GM12878 (cell line): ENCODE measurements around the gene MSLN. TPM values are rescaled to one million over a fixed set of nuclear protein-coding genes. Genes with fewer than 3 reads are reported as not detected.

Source experiments
- ATAC-seq: fragments of 200-7000 bp; cut with Tn5 transposase; 3 replicates; pipeline ENCODE4 v1.9.1; 2020; ENCODE audit warnings: mild to moderate bottlenecking, moderate library complexity
- BruUV-seq: library from RNA; stranded (reverse); fragments of 400-500 nt; replicated peaks from 2 replicates; lab custom pipeline; 2021; lab: Mats Ljungman, UMichigan
- CTCF ChIA-PET: fragments of 300-600 bp; sonication (Branson Sonifier 250); formaldehyde crosslinking; extraction: SDS; loops from one replicate; lab custom pipeline; 2021; ENCODE audit warnings: inconsistent platforms; lab: Yijun Ruan, JAX
- POLR2A ChIA-PET: fragments of 350-600 bp; formaldehyde crosslinking; extraction: SDS; loops from one replicate; lab custom pipeline; 2021; ENCODE audit warnings: inconsistent platforms; lab: Charles Lee
- RAD21 ChIA-PET: fragments of 300-600 bp; sonication (Branson Sonifier 250); formaldehyde crosslinking; loops from one replicate; lab custom pipeline; 2023; ENCODE audit warnings: antibody characterized with exemption; ENCODE audit not compliant: unreplicated experiment; lab: Charles Lee
- SMC1A ChIA-PET: fragments of 300-600 bp; sonication (Branson Sonifier 250); formaldehyde crosslinking; loops from one replicate; lab custom pipeline; 2023; ENCODE audit not compliant: unreplicated experiment, uncharacterized antibody; lab: Charles Lee
- DNase-seq: peaks from one replicate; pipeline ENCODE4 v3.0.0-alpha.2; 2011; ENCODE audit warnings: low read depth, low spot score
- FAIRE-seq: peaks from 3 replicates; lab custom pipeline; 2011; peaks lifted over from hg19 to GRCh38; lab: Jason Lieb, UNC
- H2AFZ ChIP-seq: 2 replicates; pipeline ENCODE4 v1.6.0; 2011; ENCODE audit warnings: low read depth, low read length, control low read depth; ENCODE audit not compliant: control insufficient read depth
- H3K27ac ChIP-seq: 2 replicates; pipeline ENCODE4 v1.5.1; 2011; ENCODE audit warnings: control low read depth; ENCODE audit not compliant: control insufficient read depth, insufficient read depth
- H3K27me3 ChIP-seq, 2 experiments: replicated peaks in 1 of 2; 2 replicates each; pipeline versions ENCODE4 v1.6.0 to v1.6.1; 2011; ENCODE audit warnings: low read length in 1 of 2; ENCODE audit not compliant: control insufficient read depth in 2 of 2, insufficient read depth in 2 of 2
- H3K36me3 ChIP-seq, 2 experiments: 2 replicates each; pipeline ENCODE4 v1.5.1; 2011; ENCODE audit warnings: low read length in 1 of 2; ENCODE audit not compliant: control insufficient read depth in 2 of 2, insufficient read depth in 2 of 2
- H3K4me1 ChIP-seq: 2 replicates; pipeline ENCODE4 v1.6.1; 2011; ENCODE audit warnings: mild to moderate bottlenecking, low read length, moderate library complexity, mixed read lengths; ENCODE audit not compliant: control insufficient read depth, insufficient read depth
- H3K4me2 ChIP-seq: 2 replicates; pipeline ENCODE4 v1.6.0; 2011; ENCODE audit warnings: control low read depth; ENCODE audit not compliant: control insufficient read depth, insufficient read depth
- H3K4me3 ChIP-seq: fragments of 200-600 bp; sonication (generic); 2 replicates; pipeline ENCODE4 v1.5.1; 2016
- H3K79me2 ChIP-seq: 2 replicates; pipeline ENCODE4 v1.6.0; 2011; ENCODE audit warnings: low read length; ENCODE audit not compliant: control insufficient read depth, insufficient read depth
- H3K9ac ChIP-seq: 2 replicates; pipeline ENCODE4 v1.8.0; 2011; ENCODE audit warnings: low read length, control low read depth, mixed read lengths; ENCODE audit not compliant: control insufficient read depth, insufficient read depth
- H3K9me3 ChIP-seq: replicated peaks from 3 replicates; pipeline ENCODE4 v1.5.1; 2011; ENCODE audit warnings: mild to moderate bottlenecking, low read length; ENCODE audit not compliant: control insufficient read depth, insufficient read depth
- H4K20me1 ChIP-seq: 2 replicates; pipeline ENCODE4 v1.6.0; 2011; ENCODE audit not compliant: control insufficient read depth, insufficient read depth
- HDGF ChIP-seq: fragments of 450-650 bp; IDR thresholded peaks from 2 replicates; pipeline ENCODE4 v1.6.1; 2016; ENCODE audit warnings: antibody characterized with exemption
- JUND ChIP-seq: IDR thresholded peaks from 2 replicates; pipeline ENCODE4 v1.6.1; 2012; ENCODE audit warnings: low read depth, mild to moderate bottlenecking, low read length, improper control_type of control experiment, moderate library complexity
- MEF2B ChIP-seq: fragments of 450-650 bp; IDR thresholded peaks from 2 replicates; pipeline ENCODE4 v1.6.1; 2018; ENCODE audit warnings: mild to moderate bottlenecking, moderate library complexity; ENCODE audit not compliant: partially characterized antibody, poor library complexity, severe bottlenecking
- MXI1 ChIP-seq: fragments of 150-350 bp; IDR thresholded peaks from 2 replicates; pipeline ENCODE4 v1.6.1; 2011; ENCODE audit warnings: low read depth, mild to moderate bottlenecking, inconsistent platforms, low read length, improper control_type of control experiment
- NR2C1 ChIP-seq: fragments of 450-650 bp; IDR thresholded peaks from 2 replicates; pipeline ENCODE4 v1.6.1; 2017; ENCODE audit warnings: antibody characterized with exemption, mild to moderate bottlenecking, moderate library complexity
- RBBP5 ChIP-seq: fragments of 200-600 bp; sonication (generic); conservative IDR thresholded peaks from 2 replicates; pipeline ENCODE4 v1.6.1; 2016
- SMAD1 ChIP-seq: fragments of 450-650 bp; IDR thresholded peaks from 2 replicates; pipeline ENCODE4 v1.6.1; 2018; ENCODE audit warnings: mild to moderate bottlenecking, low read depth; ENCODE audit not compliant: partially characterized antibody
- SRF ChIP-seq, 2 experiments: IDR thresholded peaks; 2 replicates each; pipeline ENCODE4 v1.6.1; 2011; ENCODE audit warnings: low read depth in 2 of 2, low read length in 2 of 2, mild to moderate bottlenecking in 1 of 2, moderate library complexity in 1 of 2
- SUPT20H ChIP-seq: IDR thresholded peaks from 2 replicates; pipeline ENCODE4 v1.6.1; 2011; ENCODE audit warnings: low read depth, mild to moderate bottlenecking, low read length, moderate library complexity, borderline replicate concordance; ENCODE audit not compliant: control insufficient read depth
- TARDBP ChIP-seq: IDR thresholded peaks from 2 replicates; pipeline ENCODE4 v1.6.1; 2016; ENCODE audit warnings: borderline replicate concordance
- TCF12 ChIP-seq: IDR thresholded peaks from 2 replicates; pipeline ENCODE4 v1.6.1; 2011; ENCODE audit warnings: low read depth, mild to moderate bottlenecking, low read length
- ZNF217 ChIP-seq: fragments of 450-650 bp; IDR thresholded peaks from 2 replicates; pipeline ENCODE4 v1.6.1; 2017; ENCODE audit warnings: antibody characterized with exemption, mild to moderate bottlenecking
- WGBS: methylation state at CpG from one replicate; pipeline ENCODE4 v1.1.6; 2016; ENCODE audit warnings: low lambda C conversion rate; ENCODE audit not compliant: insufficient replicate concordance, insufficient coverage; ENCODE audit errors: missing lambda C conversion rate; 5-methylcytosine and 5-hydroxymethylcytosine counted together
- in situ Hi-C: fragments of 300-500 bp; cut with MboI; formaldehyde crosslinking; loops from 9 replicates; pipeline ENCODE4 v1.14.3; 2018; ENCODE audit warnings: mixed read lengths
- intact Hi-C: fragments of 100-400 bp; cut with micrococcal nuclease; formaldehyde crosslinking; loops from one replicate; pipeline ENCODE4 v1.14.2; 2022; ENCODE audit not compliant: unreplicated experiment
- polyA plus RNA-seq, 11 experiments: library from polyadenylated mRNA; depleted of rRNA in 4 of 11; unstranded in 6 of 11; stranded (reverse) in 5 of 11; fragments of >200 nt; fragmentation: Nextera tagmentation in 4 of 11; fragmentation: Illumina TruSeq in 1 of 11; extraction: Ambion mirVana in 4 of 11; extraction: Trizol in 1 of 11; gene quantifications; 1 replicate in 1 of 11; 2 replicates in 10 of 11; pipeline versions ENCODE4 v1.2.1 to v1.2.3, GENCODE V29; 2011 to 2016; ENCODE audit warnings: inconsistent platforms in 2 of 11, missing spikeins in 2 of 11, low read depth in 1 of 11
- total RNA-seq, 4 experiments: library from RNA; depleted of rRNA in 3 of 4; stranded (reverse); fragments of >200 nt in 3 of 4; fragmentation: Illumina TruSeq in 1 of 4; extraction: Trizol in 1 of 4; gene quantifications; 2 replicates each; pipeline versions ENCODE4 v1.2.1 to v1.2.3, GENCODE V29; 2013 to 2021
- TF ChIP-seq, protein P1 (sequence below): IDR thresholded peaks from 2 replicates; pipeline ENCODE4 v1.6.1; 2012; ENCODE audit warnings: mild to moderate bottlenecking, low read depth, low read length
- TF ChIP-seq, protein P2 (sequence below): fragments of 450-650 bp; formaldehyde crosslinking; IDR thresholded peaks from 2 replicates; pipeline ENCODE4 v1.4.0; 2022; ENCODE audit warnings: mild to moderate bottlenecking, moderate library complexity

MSLN gene
- total and polyA plus RNA-seq, 10 of the 15 experiments (the other 5 are each of a cell fraction or from before 2014, with no cell fraction given): 0.08 TPM; not detected in 9

DNA sequence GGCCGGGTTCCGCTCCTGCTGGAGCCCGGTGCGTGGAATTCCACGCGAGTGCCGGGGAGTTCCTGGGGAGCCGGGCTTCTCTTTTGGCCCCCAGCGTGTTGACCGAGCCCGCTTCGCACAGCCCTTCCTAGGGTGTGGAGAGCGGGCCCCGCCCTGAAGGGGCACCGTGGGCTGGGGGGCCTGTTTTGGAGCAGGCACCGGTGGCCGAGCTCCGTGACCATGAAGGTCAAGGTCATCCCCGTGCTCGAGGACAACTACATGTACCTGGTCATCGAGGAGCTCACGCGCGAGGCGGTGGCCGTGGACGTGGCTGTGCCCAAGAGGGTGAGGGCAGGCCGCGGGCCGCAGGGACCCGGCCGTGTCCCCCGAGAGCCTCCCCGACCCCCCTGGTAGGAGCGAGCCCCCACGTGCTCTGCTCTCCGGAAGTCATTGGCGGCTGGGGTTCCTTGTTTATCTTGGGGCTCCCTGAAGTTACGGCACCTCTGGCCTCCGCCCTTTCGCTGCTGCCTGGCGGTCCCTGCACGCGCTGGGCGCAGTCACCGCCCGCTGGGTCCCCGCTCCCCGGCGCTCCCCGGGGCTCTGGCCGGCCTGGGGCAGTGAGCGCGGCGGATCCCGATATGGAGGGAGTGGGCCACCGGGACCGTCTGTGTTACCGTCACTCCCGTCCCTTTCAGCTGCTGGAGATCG lies 33.1 kb upstream of the MSLN start (continued):
- 0 out of 2 replicates have a peak, but pooled peaks have one; percentile 31 for TF ChIP-seq HDGF
- TF ChIP-seq, all 136 proteins: peak for 9

DNA sequence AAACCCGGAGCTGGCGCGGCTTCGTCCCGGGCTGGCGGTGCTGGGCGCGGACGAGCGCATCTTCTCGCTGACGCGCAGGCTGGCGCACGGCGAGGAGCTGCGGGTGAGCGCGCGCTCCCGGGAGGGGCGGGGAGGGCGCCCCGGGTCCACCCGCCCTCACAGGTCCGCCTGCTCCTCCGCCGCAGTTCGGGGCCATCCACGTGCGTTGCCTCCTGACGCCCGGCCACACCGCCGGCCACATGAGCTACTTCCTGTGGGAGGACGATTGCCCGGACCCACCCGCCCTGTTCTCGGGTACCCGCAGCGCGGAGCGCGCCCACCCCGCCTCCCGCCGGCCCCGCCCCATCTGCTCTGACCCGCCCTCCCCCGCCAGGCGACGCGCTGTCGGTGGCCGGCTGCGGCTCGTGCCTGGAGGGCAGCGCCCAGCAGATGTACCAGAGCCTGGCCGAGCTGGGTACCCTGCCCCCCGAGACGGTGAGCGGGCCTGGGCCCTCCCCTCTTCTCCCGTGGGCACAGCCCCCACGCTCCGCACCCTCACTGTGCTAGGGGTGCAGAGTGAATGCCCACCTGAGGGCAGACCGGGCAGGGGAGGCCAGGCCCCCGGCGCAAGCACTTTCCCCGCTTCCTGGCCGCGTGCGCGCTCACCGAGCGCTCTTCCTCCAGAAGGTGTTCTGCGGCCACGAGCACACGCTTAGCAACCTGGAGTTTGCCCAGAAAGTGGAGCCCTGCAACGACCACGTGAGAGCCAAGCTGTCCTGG lies 32.2 kb upstream of the MSLN start:
- Histone ChIP-seq H3K27me3 (no peaks in the 10 kb centered on the region), H3K4me3 (peak overlapping the region; percentile 65; the same call in 1 of the 2 replicates), H3K9ac (peak overlapping the region; percentile 73; the same call in 1 of the 2 replicates), H3K4me2 (peak overlapping the region; percentile 90), H3K9me3 (no peaks in the 10 kb centered on the region), H2AFZ (no peak overlapping the region; the same call in 1 of the 2 replicates), H3K4me1 (peaks cover 13% of the 10 kb centered on the region), H3K27ac (no peak overlapping the region), H3K79me2 (no peaks in the 10 kb centered on the region; the same call in 1 of the 2 replicates), H3K36me3 (peaks cover 2% of the 10 kb centered on the region in 2 experiments; a peak in 3 of 4 replicates), H4K20me1 (no peaks in the 10 kb centered on the region)
- BruUV-seq: no TSS peak
- SMC1A ChIA-PET: interaction anchor here (0.8 kb wide), 1 partner anchor 9 kb away, joined by 4 read pairs; no protein-coding TSS in a partner anchor
- in situ Hi-C loops: no loop called here
- ATAC-seq (peak; percentile 68), FAIRE-seq (no peak), DNase-seq (no peak)
- RAD21 ChIA-PET: interaction anchor here (0.7 to 1.5 kb wide), 5 partner anchors 8 to 995 kb away, joined by 3 to 8 read pairs (median 4); partner anchors contain the start of genes CHTF18 and RPUSD1
- under 1% methylated on average over 49 of the region's 80 CpGs for WGBS
- intact Hi-C loops: no loop called here
- POLR2A ChIA-PET: interaction anchor here (1.1 to 6.3 kb wide), 4 partner anchors 8 to 92 kb away, joined by 3 to 60 read pairs (median 7); partner anchors contain the start of gene CIAO3
- CTCF ChIA-PET: no interaction called here
- TF ChIP-seq ZNF217 (no peak), MXI1 (peak; percentile 95), JUND (no peak), MEF2B (peak; percentile 29), NR2C1 (no peak), SRF (IDR thresholded peaks at IDR 0.05; ENCODE audit: low read depth in 2 of 2, low read length in 2 of 2) (no peak), SUPT20H (no peak), SMAD1 (no peak), RBBP5 (no peak), TCF12 (no peak), TARDBP (no peak)
- TF ChIP-seq, protein P1, sequence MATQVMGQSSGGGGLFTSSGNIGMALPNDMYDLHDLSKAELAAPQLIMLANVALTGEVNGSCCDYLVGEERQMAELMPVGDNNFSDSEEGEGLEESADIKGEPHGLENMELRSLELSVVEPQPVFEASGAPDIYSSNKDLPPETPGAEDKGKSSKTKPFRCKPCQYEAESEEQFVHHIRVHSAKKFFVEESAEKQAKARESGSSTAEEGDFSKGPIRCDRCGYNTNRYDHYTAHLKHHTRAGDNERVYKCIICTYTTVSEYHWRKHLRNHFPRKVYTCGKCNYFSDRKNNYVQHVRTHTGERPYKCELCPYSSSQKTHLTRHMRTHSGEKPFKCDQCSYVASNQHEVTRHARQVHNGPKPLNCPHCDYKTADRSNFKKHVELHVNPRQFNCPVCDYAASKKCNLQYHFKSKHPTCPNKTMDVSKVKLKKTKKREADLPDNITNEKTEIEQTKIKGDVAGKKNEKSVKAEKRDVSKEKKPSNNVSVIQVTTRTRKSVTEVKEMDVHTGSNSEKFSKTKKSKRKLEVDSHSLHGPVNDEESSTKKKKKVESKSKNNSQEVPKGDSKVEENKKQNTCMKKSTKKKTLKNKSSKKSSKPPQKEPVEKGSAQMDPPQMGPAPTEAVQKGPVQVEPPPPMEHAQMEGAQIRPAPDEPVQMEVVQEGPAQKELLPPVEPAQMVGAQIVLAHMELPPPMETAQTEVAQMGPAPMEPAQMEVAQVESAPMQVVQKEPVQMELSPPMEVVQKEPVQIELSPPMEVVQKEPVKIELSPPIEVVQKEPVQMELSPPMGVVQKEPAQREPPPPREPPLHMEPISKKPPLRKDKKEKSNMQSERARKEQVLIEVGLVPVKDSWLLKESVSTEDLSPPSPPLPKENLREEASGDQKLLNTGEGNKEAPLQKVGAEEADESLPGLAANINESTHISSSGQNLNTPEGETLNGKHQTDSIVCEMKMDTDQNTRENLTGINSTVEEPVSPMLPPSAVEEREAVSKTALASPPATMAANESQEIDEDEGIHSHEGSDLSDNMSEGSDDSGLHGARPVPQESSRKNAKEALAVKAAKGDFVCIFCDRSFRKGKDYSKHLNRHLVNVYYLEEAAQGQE: no peak
- TF ChIP-seq, protein P2, sequence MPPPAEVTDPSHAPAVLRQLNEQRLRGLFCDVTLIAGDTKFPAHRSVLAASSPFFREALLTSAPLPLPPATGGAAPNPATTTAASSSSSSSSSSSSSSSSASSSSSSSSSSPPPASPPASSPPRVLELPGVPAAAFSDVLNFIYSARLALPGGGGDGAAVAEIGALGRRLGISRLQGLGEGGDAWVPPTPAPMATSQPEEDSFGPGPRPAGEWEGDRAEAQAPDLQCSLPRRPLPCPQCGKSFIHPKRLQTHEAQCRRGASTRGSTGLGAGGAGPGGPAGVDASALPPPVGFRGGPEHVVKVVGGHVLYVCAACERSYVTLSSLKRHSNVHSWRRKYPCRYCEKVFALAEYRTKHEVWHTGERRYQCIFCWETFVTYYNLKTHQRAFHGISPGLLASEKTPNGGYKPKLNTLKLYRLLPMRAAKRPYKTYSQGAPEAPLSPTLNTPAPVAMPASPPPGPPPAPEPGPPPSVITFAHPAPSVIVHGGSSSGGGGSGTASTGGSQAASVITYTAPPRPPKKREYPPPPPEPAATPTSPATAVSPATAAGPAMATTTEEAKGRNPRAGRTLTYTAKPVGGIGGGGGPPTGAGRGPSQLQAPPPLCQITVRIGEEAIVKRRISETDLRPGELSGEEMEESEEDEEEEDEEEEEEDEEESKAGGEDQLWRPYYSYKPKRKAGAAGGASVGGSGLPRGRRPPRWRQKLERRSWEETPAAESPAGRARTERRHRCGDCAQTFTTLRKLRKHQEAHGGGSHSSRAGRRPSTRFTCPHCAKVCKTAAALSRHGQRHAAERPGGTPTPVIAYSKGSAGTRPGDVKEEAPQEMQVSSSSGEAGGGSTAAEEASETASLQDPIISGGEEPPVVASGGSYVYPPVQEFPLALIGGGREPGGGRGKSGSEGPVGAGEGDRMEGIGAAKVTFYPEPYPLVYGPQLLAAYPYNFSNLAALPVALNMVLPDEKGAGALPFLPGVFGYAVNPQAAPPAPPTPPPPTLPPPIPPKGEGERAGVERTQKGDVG: no peak
